Placental pericyte (primary cell): ENCODE results near the gene MLF1. TPM values are rescaled to one million over a fixed set of nuclear protein-coding genes. Genes with fewer than 3 reads are reported as not detected.

Source experiments
- small RNA-seq: library from RNA; depleted of rRNA; stranded (forward); fragments of <200 nt; gene quantifications from one replicate; pipeline ENCODE3, GENCODE V24; 2012; ENCODE audit warnings: low replicate concordance
- total RNA-seq: library from RNA; depleted of rRNA; stranded (reverse); fragments of >200 nt; gene quantifications from 2 replicates; pipeline ENCODE4 v1.2.3, GENCODE V29; 2012

The MLF1 gene, protein sequence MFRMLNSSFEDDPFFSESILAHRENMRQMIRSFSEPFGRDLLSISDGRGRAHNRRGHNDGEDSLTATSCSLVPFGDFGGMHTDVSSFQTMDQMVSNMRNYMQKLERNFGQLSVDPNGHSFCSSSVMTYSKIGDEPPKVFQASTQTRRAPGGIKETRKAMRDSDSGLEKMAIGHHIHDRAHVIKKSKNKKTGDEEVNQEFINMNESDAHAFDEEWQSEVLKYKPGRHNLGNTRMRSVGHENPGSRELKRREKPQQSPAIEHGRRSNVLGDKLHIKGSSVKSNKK
- 3.3 and 3.7 TPM in 2 replicates for total RNA-seq

DNA sequence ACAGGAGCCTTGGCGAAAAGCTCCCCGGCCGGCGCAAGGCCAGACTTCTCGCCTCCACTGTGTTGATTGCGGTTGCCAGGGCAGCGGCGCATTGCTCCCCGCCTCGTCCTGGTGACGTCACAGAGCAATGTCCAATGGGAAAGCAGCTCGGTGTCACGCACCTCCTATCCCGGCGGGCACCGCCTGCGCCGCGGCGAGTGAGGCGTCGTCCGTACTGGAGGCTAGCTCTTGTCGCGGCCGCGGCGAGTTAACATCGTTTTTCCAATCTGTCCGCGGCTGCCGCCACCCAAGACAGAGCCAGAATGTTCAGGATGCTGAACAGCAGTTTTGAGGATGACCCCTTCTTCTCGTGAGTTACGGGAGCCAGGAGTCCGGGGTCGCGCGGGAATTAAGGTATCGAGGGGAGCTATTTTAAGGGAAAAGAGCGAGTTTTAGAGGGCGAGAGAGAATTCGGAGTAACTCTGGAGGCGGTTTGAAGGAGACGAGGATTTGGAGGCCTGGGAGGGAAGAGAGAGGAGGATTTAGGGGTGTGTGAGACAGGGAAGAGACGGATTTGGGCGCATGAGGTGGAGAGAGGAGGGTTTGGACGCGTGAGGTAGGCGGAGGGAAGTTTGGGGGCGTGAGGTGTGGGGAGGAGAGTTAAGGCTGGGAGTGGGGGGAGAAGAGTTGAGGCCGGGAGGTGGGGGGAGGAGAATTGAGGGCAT, at the start of gene MLF1:
TSS of gene MLF1 (plus strand) at position 196 of the 704 bp plus-strand sequence. CDS start at position 303, 107 bp downstream.

DNA sequence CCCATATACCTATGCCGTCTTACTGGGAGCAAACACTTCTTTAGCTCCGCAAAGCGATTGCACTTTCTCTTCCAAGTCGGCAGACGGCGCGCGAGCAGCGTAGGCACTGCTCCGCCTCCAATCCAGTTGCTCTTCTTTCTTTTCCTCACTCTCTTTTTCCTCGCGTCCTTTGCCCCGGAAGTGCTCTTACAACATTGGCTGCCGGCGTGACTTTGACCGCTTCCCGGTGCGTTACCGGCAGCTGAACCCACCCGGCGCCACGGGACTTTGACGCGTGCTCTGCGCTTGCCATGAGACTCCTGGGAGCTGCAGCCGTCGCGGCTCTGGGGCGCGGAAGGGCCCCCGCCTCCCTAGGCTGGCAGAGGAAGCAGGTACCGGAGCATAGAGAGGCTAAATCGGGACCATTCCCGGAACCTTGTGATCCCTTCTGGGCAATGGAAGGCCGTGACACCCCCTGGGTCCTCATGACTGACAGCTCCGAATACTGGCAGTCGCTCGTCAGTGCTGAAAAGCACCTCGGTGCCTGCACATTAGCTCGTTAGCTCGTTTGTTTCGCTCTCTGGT, 73.4 kb downstream of the MLF1 start, which contains the start of gene GFM1:
TSS of gene GFM1 (plus strand) at position 183 of the 564 bp plus-strand sequence. CDS start at position 291, 108 bp downstream.

Small RNAs within 50 kb of the gene (small RNA-seq; reads per million reads assigned to genes)
- gene AC025033.1: not detected

Other genes starting within 250 kb of the MLF1 start
- gene GFM1, start 73.3 kb downstream of the MLF1 start, total RNA-seq: 38.5 and 71.9 TPM in 2 replicates
- 15.5 and 32.6 TPM in 2 replicates for gene LXN, start 101.5 kb downstream of the MLF1 start, total RNA-seq
- gene RARRES1, start 161.3 kb downstream of the MLF1 start, total RNA-seq: 4.2 and 14.0 TPM in 2 replicates
- gene MFSD1, start 230.9 kb downstream of the MLF1 start, total RNA-seq: 140 and 151 TPM in 2 replicates